Liver (tissue), 3 donors: Measurements from ENCODE around the gene SELENOS.

ENCODE experiments used
- CTCF ChIP-seq: fragments of 150-350 bp; IDR thresholded peaks from 2 replicates; pipeline ENCODE4 v1.5.1; 2017; ENCODE audit warnings: improper control_type of control experiment, low read depth, low read length; ENCODE audit not compliant: missing input control
- EGR1 ChIP-seq, 2 donors: IDR thresholded peaks; 2 replicates each; pipeline ENCODE4 v1.6.1; 2016 to 2018; ENCODE audit warnings: antibody characterized with exemption in 2 of 2, low read depth in 2 of 2
- FOXA2 ChIP-seq: IDR thresholded peaks from 2 replicates; pipeline ENCODE4 v1.6.1; 2016; ENCODE audit warnings: antibody characterized with exemption
- JUND ChIP-seq, 2 donors: IDR thresholded peaks; 2 replicates each; pipeline ENCODE4 v1.6.1; 2016; ENCODE audit warnings: antibody characterized with exemption in 2 of 2
- MAX ChIP-seq: IDR thresholded peaks from 2 replicates; pipeline ENCODE4 v1.6.1; 2016; ENCODE audit warnings: antibody characterized with exemption
- RAD21 ChIP-seq, 2 donors: IDR thresholded peaks; 2 replicates each; pipeline ENCODE4 v1.6.1; 2016; ENCODE audit warnings: antibody characterized with exemption in 2 of 2, mild to moderate bottlenecking in 2 of 2
- REST ChIP-seq: IDR thresholded peaks from 2 replicates; pipeline ENCODE4 v1.6.1; 2016; ENCODE audit warnings: antibody characterized with exemption, mild to moderate bottlenecking
- SP1 ChIP-seq: IDR thresholded peaks from 2 replicates; pipeline ENCODE4 v1.6.1; 2018; ENCODE audit warnings: antibody characterized with exemption, mild to moderate bottlenecking
- ZBTB33 ChIP-seq: IDR thresholded peaks from 2 replicates; pipeline ENCODE4 v1.6.1; 2016; ENCODE audit warnings: antibody characterized with exemption
- donor health status: healthy.
- donor health status: healthy.

GRCh38 chr15:101275018-101275417 lies 2.3 kb downstream of the SELENOS start:
- TF ChIP-seq FOXA2 (no peak), REST (no peak), CTCF (no peak), EGR1 (IDR thresholded peaks at IDR 0.05; ENCODE audit: low read depth in 2 of 2) (no peak), ZBTB33 (no peak), RAD21 (IDR thresholded peaks at IDR 0.05) (no peak), MAX (no peak), SP1 (no peak), JUND (IDR thresholded peaks at IDR 0.05) (no peak)
